Measurements from ENCODE around the gene SCN4A.
A peak's percentile ranks its signal among the peaks of the same experiment; 100 is the strongest.
"Not testable (repeated sequence)": the region's sequence is repeated elsewhere in the genome, so short reads cannot be mapped to it uniquely, and the experiment has no call there.

SCN4A gene

DNA sequence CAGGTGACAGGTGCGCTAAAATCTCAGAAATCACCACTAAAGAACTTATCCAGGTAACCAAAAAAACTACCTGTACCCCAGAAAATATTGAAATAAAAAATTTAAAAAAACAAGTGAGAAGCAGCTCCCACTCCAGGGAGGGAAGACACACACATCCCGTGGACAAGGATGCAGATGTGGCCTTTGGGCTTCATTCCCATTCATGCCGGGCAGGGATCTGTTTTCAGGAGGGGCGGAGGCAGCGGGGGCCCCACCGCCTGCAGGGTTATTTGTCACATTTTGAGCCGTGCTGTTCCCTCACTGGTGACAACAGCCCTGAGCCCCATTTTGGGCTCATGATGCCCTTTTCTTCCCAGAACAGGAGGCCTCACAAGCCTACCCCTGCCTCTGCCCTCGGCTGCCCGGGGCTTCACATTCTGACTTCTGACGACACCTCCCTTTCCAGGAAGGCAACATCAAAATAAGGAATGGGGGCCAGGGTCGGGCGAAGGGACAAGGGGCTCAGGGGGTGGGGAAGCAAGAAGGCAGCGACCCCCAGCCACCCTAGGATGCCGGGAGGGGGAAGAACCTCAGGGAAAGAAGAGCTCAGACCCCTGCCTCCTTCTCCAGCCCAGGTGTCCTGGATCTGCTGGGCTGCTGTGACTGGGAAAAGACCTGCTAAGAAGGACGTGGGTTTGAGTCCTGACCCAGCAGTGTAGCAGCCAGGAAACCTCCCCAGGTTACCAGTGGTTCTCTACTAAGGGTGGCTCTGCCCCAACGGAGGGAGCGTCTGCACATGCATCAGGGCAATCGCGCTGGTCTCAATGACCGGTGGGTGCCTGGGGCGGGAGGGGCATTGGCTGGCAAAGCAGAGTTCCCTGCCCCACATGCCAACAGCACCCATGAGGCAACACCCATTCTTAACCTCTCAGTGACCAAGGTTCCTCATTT lies 38.3 kb downstream of the SCN4A start:
- DNase-seq (ENCODE audit: low read depth): no peak

DNA sequence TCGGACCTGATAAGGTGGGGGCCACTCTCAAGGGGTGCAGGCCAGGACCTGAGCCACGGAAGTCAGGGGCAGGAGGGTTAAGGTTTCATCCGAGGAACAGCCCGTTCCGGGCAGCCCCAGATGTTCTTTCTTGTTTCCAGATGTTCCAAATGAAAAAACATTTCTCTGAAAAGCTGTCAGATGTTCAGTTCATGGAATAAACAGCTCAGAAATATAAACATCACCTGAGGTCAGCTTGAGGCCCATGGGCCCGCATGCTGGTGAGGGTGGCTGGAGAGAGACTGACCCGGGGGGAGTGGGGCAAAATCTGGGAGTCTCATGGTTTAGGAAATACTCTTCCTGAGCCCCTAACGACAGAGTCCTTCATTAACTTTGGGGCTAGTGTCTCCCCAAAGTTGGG lies 39.1 kb downstream of the SCN4A start:
- DNase-seq (ENCODE audit: low read depth): no peak

DNA sequence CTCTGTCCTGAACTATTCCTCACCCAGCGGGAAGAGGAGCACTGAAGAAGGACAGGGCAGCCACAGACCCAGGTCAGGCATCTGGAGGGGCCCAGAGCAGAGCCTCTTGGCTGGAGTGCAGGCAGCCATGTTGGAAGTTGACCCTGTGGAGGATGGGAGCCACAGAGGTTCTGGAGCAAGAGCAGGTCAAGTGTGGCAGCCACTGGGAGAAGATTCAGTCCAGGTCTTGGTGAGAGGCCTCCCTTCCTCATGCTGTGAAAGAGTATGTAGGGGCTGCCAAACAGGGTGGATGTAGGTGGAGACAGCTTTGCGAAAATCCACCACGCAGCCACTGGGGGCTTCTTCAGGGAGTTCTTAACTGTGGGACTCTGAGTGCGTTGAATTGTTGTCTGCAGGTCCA lies 40.0 kb downstream of the SCN4A start:
- DNase-seq (ENCODE audit: low read depth): no peak

DNA sequence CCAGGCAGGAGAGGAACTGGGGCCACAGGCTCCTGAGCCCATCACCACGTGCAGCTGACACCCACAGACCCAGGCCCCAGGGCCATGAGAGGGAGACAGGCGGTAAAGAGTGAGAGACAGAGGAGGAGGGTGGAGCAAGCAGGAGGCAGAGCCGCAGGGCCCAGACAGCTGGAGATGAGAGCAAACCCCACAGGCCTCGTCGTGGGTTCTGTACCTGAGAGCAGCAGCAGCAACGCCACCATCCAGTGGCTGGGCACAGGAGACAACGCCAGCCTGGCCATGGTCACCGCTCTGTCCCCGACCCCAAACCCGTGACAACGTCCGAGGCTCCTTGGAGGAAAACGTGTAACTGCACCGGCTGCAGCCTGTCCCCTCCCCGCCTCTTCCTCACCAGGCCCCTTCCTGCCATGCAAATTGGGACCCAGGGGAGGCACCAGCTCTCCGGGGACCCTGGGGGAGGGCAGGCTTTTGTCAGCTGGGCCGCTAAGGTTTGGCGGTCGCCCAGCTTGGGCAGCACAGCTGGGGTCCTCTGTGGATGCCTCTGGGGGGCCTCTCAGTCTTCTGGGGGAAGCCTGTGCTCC lies 40.6 kb downstream of the SCN4A start, which contains the start of gene CD79B:
Gene CD79B (minus strand): TSS at position 351 of the 581 bp plus-strand sequence. CDS start 70 bp downstream, at position 281.
- DNase-seq (ENCODE audit: low read depth): no peak

DNA sequence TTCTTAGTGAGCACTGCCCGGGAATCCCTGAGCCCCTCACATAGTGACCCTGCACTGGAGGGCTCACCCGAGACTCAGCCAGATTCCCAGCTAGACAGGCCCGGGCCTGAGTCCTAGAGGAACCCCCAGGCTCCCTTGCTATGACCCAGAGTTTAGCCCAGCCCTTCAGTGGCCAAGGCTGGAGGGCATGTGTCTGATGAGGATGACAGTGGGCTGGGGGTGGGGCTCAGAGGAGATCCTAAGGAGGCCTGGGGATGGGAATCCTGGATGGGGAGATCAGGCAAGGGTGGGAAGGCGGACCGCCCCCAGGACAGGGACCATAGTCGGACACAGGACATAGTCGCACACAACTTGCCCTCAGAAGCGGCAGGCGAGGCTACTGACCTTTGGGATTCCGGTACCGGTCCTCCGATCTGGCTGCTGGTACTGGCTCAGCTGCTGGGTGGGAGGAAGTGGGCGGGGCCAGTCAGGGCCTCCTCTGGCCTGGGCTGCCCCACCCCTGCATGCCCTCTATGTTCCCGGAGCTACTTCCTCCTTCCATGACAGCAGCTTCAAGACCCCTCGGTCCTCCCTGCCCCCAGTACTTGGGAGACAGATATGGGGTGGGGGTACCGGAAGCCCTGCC lies 41.7 kb downstream of the SCN4A start:
- DNase-seq (ENCODE audit: low read depth): no peak

DNA sequence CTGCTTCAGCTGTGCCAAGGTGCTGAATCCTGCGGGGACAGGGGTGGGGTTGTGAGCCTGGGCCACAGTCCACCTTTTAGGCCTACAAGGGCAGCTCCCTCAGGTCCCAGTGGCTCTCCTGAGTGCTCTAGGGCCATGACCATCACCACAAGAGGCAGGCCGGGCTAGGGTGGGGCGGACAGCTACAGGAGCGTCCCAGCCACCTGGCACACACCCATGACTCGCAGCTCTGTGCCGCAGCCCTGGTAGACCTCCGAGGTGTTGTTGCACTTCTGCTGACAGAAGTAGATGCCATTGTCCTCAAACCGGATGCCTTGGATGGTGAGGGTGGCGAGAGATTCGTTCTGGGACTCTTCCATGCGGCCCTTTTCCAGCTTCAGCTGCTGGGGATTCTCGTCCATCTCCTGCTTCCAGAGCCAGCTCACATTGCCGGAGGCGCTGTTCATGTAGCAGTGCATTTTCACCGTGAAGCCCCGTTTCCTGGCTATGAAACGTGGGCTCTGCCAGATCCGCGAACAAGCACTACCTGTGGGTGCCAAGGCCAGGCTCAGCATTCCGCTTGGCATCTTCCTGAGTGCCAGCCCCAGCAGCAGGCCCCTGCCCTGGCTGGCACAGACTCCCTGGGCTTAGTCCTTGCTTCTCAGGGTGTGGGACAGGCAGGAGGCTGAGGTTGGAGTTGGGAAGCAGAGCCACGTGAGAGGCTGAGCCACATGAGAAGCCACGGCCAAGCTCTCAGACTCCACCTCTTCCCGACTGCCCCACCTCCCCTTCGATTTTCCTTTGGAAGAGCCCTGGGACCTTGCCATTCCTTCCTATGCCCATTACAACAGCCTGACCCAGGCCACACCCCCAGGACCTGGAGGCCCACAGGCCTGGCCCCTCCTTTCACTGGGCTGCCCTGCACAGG lies 42.6 kb downstream of the SCN4A start:
- DNase-seq (ENCODE audit: low read depth): no peak

DNA sequence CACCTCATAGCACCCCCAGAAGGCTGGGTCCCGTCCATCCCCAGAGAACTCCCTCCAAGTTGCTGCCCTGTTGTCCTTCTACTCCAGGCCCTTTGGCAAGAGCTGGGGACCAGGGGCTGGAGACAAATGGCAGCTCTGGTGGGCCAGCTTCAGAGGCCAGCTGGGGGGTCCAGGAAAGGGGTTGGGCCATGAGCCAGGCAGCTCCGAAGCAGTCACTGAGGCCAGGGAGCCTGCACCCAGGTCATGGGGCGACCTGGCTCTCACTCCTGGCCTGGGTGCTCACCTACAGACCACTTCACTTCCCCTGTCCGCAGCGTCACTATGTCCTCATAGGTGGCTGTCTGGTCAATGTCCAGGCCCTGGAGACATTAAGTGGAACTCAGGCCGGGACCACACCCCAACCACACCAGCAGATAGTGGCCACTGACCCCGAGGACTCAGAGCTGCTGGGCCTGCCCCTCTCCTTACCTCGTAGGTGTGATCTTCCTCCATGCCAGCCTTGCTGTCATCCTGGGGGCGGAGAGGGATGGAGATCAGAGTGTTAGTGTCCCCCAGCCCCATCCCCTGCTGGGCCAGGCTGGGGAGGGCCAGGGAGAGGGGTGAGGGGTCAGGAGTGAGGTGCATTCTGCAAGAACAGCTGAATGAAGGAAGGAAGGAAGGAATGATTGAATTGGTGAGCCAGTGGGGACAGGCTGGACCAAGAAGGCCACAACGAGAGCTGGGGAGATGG lies 43.6 kb downstream of the SCN4A start:
- DNase-seq (ENCODE audit: low read depth): no peak

DNA sequence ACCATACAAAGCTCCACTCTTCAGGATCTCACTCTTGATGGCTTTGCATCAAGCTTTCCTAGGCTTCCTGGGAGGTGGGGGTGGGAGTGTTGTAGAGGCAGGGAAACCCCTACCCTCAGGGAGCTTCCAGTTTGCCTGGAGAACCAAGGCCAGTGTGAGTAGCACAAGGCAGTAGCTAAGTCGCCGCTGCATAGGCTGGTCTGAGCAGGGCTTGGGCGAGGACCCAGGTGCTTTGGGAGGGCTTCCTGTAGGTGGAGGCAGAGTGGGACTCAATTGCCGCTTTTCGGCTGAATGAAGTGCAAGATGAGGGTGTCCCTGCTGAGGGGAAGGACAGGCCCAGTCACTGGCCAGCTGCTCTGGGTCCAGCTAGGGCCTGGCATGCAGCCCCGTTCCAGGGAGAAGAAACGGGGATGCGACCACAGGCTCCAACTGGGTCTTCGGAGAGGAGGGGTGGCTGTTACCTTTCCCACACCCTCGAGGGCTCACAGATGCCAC lies 44.5 kb downstream of the SCN4A start:
- DNase-seq (ENCODE audit: low read depth): no peak

DNA sequence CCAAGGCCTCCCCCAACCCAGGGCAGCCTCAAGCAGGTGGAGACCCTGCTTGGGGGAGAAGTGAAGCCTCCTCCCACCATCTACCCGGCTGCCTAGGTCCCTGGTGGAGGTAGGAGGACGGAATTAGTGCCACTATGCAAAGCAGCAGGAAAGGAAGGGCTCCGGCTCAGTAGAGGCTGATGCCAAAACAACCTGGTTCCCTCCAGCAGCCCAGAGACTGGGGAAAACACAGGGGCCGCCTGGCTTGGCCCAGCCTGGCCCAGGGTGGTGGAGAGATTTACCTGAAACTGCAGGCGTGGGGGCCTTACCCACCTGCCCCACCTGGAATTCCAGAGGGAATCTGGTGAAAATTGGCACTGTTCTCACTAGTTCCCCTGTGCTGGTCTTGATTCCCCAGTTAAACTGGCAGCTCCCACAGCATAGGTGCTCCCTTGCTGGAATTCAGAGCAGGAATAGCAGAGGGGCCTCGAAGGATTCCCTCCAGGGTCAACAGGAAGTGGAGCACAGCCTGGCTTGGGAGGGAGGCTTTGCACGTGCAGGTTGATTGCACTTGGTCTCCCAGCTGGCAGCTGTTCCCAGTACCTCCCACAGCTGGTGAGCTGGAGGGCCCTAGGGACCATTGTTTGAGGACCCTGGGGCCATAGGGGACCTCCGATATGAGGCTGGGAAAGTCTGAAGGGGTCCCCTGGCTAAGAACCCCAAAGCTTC lies 45.1 kb downstream of the SCN4A start:
- DNase-seq (ENCODE audit: low read depth): no peak

DNA sequence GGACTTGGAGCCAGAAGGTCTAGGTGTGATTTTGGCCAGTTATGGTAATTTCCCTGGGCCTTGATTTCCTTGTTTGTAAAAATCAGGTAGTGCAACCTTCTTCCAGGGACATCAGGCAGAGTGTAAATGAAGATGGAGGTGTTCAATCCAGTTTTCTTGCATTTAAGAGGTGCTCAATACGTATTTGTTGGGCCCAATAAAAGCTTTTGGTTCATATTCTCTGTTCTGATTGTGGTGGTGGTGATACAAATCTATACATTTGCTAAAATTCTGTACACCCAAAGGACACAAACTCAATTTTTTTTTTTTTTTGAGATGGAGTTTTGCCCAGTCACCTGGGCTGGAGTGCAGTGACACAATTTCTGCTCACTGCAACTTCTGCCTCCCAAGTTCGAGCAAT lies 46.6 kb downstream of the SCN4A start:
- DNase-seq (ENCODE audit: low read depth): no peak

DNA sequence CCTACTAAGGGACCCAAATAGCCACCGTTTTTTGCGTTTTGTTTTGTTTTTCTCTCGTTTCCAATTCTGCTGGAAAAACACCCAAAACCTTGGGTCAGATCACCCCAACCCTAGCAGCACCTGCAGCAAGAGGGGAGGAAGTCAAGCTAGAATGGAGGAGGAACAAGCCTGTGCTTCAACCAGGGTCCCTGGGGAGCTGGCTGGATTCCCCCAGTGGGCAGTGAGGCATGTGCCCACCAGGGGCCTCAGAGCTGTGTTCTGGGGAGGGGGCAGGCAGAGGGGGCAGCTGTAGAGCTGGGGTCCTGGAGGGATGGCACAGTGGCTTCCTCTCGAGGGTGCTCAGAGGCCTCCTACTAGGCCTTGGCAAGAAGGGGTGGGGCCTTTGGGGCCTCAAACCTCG lies 47.1 kb downstream of the SCN4A start:
- no peak for DNase-seq (ENCODE audit: low read depth)

DNA sequence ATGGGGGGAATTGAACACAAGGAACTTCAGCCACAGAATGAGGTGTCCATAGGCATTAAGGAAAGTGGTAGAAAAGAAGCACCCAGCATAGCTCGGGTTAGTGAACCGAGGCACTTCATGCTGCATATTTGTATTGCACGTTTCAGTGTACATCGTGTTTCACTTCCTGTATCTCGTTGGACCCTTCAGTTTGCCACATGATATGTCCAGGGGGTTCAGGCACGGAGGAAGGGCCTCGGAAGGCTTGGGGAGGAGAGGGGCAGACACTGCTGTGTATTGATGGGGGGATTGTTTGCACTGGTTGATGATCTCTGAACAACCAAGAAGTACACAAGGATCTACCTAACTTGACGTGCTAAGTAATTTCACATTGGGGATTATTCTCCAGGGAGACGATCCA lies 50.3 kb downstream of the SCN4A start:
- not testable (repeated sequence) for DNase-seq (ENCODE audit: low read depth)

DNA sequence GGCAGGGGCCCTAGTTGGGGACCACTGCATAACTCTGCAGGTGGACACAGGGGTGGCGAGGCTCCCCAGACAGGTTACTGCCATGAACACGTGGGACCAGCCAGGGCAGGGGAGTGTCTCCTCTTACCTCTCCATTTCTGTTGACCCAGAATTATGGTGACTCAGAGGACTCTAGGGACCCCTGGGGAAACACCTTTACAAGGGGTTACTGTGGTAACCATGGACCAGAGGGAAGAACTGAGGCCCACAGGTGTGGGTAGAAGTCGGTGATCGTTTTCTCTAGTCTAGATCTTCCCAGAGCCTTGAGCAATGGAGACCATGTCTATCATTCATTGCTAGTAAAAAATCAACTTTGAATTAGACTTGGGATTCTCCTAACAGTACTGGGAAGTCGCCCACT lies 51.9 kb downstream of the SCN4A start:
- not testable (repeated sequence) for DNase-seq (ENCODE audit: low read depth)

DNA sequence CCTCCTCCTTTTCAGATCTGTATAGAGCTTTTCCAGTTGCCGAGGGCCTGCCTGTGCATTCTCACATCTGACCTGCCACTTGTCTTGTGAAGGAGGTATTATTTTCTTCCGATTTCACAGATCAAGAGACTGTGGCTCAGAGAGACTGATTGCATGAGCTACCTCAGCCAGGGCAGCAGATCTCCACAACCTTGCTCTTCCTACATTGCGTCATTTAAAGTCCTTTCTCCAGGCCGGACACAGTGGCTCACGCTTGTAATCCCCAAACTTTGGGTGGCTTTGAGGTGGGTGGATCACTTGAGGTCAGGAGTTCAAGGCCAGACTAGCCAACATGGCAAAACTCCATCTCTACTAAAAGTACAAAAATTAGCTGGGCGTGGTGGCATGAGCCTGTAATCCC lies 52.7 kb downstream of the SCN4A start:
- DNase-seq (ENCODE audit: low read depth): not testable (repeated sequence)

DNA sequence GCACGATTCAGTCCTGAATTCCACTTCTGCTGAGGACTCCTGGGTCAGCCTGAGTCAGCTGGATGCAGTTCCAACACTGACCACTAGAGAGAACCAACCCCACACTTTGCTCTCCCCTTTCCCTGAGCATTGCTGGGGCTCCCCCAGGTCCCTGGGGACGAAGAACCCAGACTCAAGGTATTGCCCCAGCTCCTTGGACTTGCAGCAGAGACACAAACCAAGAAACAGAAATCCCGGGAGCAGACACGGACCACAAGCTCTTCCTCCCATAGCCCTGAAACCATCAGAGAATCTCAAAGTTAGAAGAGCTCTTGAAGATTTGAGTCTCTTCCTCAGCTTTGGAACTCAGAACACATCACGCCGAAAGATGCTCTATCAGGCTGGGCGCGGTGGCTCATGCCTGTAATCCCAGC lies 53.4 kb downstream of the SCN4A start:
- DNase-seq (ENCODE audit: low read depth): peak; percentile 28

DNA sequence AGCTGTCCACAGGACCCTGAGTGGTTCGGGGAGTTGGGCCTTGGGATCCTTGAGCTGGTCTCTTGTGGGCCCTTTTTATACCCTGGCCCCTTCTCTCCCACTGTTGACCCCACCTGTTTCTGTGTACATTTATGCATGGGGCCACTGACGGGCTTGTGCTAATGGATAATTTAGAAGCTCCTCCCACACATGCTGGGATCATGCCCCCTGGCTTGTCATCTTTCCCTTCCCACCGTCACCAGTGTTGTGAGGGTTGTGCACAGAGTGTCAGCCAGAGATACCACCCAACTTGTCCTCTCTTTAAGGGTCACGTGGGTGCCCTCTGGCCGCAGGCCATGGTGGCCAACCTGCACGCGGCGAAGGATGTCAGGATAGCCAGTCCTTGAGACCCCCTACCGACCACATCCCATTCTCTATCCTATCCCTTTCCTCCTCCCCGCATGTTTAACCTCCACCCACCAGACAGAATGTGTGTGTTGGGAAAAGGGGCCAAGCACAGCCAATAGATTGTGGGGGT lies 53.9 kb downstream of the SCN4A start, which contains the start of gene GH1:
Gene GH1 (minus strand): TSS at position 51 of the 517 bp plus-strand sequence. CDS start 63 bp downstream, outside the sequence.
- DNase-seq (ENCODE audit: low read depth): not testable (repeated sequence)

DNA sequence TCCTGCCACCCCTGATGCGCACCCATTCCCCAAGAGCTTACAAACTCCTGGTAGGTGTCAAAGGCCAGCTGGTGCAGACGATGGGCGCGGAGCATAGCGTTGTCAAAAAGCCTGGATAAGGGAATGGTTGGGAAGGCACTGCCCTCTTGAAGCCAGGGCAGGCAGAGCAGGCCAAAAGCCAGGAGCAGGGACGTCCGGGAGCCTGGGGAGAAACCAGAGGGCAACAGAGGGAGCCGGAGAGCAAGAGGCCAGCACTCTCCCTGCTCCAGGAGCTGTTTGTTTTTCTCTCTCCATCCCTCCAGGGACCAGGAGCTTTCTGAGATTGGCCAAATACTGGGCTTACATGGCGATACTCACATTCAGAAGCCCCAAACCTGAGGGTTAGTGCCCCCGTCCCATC lies 54.4 kb downstream of the SCN4A start:
- no peak for DNase-seq (ENCODE audit: low read depth)

DNA sequence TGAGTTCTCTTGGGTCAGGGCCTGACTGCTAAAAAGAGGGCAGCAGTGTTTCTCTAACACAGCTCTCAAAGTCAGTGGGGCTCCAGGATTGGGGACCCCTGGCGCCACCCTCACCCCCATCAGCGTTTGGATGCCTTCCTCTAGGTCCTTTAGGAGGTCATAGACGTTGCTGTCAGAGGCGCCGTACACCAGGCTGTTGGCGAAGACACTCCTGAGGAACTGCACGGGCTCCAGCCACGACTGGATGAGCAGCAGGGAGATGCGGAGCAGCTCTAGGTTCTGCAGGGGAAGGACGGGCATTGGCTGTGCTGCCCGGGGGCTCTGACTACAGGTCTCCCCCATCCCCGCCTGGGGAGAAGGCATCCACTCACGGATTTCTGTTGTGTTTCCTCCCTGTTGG lies 55.1 kb downstream of the SCN4A start:
- no peak for DNase-seq (ENCODE audit: low read depth)

DNA sequence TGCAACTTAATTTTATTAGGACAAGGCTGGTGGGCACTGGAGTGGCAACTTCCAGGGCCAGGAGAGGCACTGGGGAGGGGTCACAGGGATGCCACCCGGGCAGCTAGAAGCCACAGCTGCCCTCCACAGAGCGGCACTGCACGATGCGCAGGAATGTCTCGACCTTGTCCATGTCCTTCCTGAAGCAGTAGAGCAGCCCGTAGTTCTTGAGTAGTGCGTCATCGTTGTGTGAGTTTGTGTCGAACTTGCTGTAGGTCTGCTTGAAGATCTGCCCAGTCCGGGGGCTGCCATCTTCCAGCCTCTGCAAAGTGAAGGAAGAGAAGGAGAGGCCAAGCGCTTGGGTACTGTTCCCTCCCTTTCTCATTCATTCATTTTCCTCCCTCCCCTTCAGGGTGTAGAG lies 55.5 kb downstream of the SCN4A start:
- not testable (repeated sequence) for DNase-seq (ENCODE audit: low read depth)

DNA sequence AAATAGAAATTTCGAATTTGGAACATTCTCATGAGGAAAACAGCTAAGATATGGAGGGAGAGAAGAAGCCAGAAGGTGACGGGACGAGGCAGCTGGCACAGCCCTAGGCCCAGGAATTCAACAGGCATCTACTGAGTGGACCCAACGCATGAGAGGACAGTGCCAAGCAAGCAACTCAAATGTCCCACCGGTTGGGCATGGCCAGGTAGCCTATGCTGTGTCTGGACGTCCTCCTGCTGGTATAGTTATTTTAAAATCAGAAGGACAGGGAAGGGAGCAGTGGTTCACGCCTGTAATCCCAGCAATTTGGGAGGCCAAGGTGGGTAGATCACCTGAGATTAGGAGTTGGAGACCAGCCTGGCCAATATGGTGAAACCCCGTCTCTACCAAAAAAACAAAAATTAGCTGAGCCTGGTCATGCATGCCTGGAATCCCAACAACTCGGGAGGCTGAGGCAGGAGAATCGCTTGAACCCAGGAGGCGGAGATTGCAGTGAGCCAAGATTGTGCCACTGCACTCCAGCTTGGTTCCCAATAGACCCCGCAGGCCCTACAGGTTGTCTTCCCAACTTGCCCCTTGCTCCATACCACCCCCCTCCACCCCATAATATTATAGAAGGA lies 56.0 kb downstream of the SCN4A start:
- DNase-seq (ENCODE audit: low read depth): no peak

All from GM04504 (cell line).